Fibroblast of mammary gland (primary cell): ENCODE data around the gene DGUOK.
"Not testable (repeated sequence)": the region's sequence is repeated elsewhere in the genome, so short reads cannot be mapped to it uniquely, and the experiment has no call there.

ENCODE experiments used
- DNase-seq: peaks from one replicate; pipeline ENCODE4 v3.0.0-alpha.2; 2010; ENCODE audit warnings: low read depth
- H3K4me3 ChIP-seq: 2 replicates; pipeline ENCODE4 v1.5.1; 2011; ENCODE audit warnings: low read depth, mild to moderate bottlenecking, low read length, moderate library complexity; ENCODE audit not compliant: control insufficient read depth
- CTCF ChIP-seq: conservative IDR thresholded peaks from 2 replicates; pipeline ENCODE4 v1.5.1; 2011; ENCODE audit warnings: low read depth, low read length, inconsistent platforms; ENCODE audit not compliant: control insufficient read depth, insufficient read depth

DGUOK gene

GRCh38 chr2:73926493-73927327, at the start of gene DGUOK:
Gene DGUOK (plus strand): TSS chr2:73926880. CDS start chr2:73926911, 31 bp downstream.
- TF ChIP-seq CTCF: no peak
- peak within 1 kb of the TSS; percentile 78 for H3K4me3 ChIP-seq
- peak; percentile 99 for DNase-seq

GRCh38 chr2:73877071-73877802, 49.4 kb upstream of the DGUOK start:
- H3K4me3 ChIP-seq: no peak overlapping the region
- TF ChIP-seq CTCF: no peak
- no peak for DNase-seq

- H3K4me3 ChIP-seq, DNase-seq: not testable (repeated sequence)
Measured at GRCh38 chr2:73877984-73878383, 48.7 kb upstream of the DGUOK start.

GRCh38 chr2:73885406-73885805, 41.3 kb upstream of the DGUOK start:
- no peak for DNase-seq
- TF ChIP-seq CTCF: no peak
- H3K4me3 ChIP-seq: no peak overlapping the region

- H3K4me3 ChIP-seq: no peak overlapping the region
- DNase-seq: no peak
Measured at GRCh38 chr2:73886357-73886756, 40.3 kb upstream of the DGUOK start.

GRCh38 chr2:73887596-73888353, 38.9 kb upstream of the DGUOK start:
- H3K4me3 ChIP-seq, DNase-seq: not testable (repeated sequence)

More at GRCh38 chr2:73886357-73886756, 40.3 kb upstream of the DGUOK start:
- TF ChIP-seq CTCF: no peak

- no peak for DNase-seq
- H3K4me3 ChIP-seq: no peak overlapping the region
- no peak for TF ChIP-seq CTCF
Measured at GRCh38 chr2:73888388-73888787, 38.3 kb upstream of the DGUOK start.
